ENCODE results near the gene SRGAP1.
"Not testable (repeated sequence)": the region's sequence is repeated elsewhere in the genome, so short reads cannot be mapped to it uniquely, and the experiment has no call there.

GRCh38 chr12:64076565-64076964 lies 232.1 kb downstream of the SRGAP1 start:
- not testable (repeated sequence) for TF ChIP-seq CTCF, EP300, POLR2A (IDR thresholded peaks at IDR 0.05)
